ENCODE measurements around the gene TMEM37. TPM values are rescaled to one million over a fixed set of nuclear protein-coding genes. Genes with fewer than 3 reads are reported as not detected.
"Not testable (repeated sequence)": the region's sequence is repeated elsewhere in the genome, so short reads cannot be mapped to it uniquely, and the experiment has no call there.

The TMEM37 gene
- total RNA-seq, 1 donor from 2014 or later, result 2.3 TPM

DNA sequence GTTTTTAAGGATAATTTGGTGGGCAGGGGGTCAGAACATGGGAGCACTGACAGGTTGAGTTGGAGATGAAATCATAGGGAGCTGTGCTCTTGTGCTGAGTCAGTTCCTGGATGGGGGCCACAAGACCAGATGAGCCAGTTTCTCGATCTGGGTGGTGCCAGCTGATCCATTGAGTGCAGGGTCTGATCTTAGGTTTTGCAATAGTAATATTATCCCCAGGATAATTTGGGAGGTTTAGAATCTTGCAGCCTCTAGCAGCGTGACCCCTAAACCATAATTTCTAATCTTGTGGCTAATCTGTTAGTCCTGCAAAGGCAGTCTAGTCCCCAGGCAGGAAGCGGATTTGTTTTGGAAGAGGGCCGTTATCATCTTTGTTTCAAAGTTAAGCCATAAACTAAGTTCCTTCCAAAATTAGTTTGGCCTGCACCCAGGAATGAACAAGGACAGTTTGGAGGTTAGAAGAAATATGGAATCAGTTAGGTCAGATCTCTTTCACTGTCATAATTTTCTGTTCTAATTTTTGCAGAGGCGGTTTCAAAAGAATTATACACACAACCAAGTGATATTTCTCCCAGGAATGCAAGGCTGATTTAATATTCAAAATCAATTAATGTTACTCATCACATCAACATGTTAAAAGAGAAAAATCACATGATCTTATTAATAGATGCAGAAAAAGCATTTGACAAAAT is 41.9 kb upstream of the TMEM37 start:
- intact Hi-C loops (cut with DNase I), result no loop called here
- TF ChIP-seq, protein P1, sequence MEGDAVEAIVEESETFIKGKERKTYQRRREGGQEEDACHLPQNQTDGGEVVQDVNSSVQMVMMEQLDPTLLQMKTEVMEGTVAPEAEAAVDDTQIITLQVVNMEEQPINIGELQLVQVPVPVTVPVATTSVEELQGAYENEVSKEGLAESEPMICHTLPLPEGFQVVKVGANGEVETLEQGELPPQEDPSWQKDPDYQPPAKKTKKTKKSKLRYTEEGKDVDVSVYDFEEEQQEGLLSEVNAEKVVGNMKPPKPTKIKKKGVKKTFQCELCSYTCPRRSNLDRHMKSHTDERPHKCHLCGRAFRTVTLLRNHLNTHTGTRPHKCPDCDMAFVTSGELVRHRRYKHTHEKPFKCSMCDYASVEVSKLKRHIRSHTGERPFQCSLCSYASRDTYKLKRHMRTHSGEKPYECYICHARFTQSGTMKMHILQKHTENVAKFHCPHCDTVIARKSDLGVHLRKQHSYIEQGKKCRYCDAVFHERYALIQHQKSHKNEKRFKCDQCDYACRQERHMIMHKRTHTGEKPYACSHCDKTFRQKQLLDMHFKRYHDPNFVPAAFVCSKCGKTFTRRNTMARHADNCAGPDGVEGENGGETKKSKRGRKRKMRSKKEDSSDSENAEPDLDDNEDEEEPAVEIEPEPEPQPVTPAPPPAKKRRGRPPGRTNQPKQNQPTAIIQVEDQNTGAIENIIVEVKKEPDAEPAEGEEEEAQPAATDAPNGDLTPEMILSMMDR (IDR thresholded peaks at IDR 0.05), result no peak
- H3K27ac ChIP-seq, result no peak overlapping the region

DNA sequence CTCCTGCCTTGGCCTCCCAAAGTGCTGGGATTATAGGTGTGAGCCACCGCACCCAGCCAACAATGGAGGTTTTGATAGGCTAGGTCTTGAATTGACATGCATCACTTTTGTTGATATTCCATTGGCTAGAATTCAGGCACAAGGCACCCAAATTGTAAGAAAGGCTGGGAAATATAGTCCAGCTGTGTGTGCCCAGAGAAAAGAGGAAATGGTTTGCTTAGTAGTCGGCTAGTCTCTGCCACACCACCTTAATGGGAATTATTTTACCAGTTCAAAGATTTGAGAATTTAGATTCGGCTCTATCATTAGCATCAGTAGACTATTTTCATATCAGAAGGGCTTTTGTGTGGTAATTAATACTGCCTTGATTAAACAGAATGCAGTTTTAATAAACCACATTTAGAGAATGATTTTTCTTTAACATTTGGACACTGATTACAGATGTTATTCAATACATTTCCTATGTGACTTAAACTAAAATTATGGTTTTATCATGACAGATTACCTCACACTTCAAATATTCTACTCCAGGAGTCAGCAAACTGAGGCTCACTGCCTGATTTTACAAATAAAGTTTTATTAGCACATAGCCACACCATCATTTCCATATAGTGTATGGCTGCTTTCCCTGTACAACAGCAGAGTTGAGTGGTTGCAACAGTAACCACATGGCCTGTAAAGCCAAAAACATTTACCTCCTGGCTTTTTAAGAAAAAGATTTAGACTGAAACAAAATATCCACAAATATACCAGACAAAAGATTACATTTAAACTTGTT is 37.5 kb upstream of the TMEM37 start:
- no peak overlapping the region for H3K27ac ChIP-seq
- H3K27me3 ChIP-seq, result no peaks in the 10 kb centered on the region
- TF ChIP-seq, protein P1 (IDR thresholded peaks at IDR 0.05), result no peak
- no peaks in the 10 kb centered on the region for H3K9me3 ChIP-seq
- no peak overlapping the region for H3K4me3 ChIP-seq
- no peaks in the 10 kb centered on the region for H3K36me3 ChIP-seq
- no peaks in the 10 kb centered on the region for H3K4me1 ChIP-seq
- DNase-seq (ENCODE audit: low spot score in 2 of 2), result no peak
- intact Hi-C loops (cut with DNase I), result no loop called here

More for the DNA sequence above, 41.9 kb upstream of the TMEM37 start:
- no peaks in the 10 kb centered on the region for H3K27me3 ChIP-seq
- no peak for DNase-seq (ENCODE audit: low spot score in 2 of 2)
- H3K4me3 ChIP-seq, result no peak overlapping the region
- H3K9me3 ChIP-seq, result no peaks in the 10 kb centered on the region
- no peaks in the 10 kb centered on the region for H3K4me1 ChIP-seq
- H3K36me3 ChIP-seq, result no peaks in the 10 kb centered on the region

DNA sequence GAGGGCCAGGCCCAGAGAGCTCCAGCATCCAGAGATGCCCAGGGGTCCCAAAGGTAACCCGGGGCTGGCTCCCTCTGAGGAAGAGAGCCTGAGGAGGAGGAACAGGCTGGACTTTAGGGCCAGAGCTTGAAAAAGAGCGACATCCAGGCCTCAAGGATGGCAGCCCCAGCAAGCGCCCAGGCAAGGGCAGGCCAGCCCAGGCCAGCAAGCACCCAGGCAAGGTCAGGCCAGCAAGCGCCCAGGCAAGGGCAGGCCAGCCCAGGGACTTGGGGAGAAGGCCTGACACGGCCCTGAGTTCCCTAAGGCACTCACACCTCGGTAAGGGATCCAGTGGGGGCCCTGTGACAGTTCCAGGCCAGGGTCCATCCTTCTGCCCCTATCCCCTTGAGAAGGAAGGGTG is 34.5 kb upstream of the TMEM37 start:
- intact Hi-C loops (cut with DNase I), result no loop called here
- H3K4me3 ChIP-seq, result no peak overlapping the region
- no peaks in the 10 kb centered on the region for H3K4me1 ChIP-seq
- no peak overlapping the region for H3K27ac ChIP-seq
- H3K36me3 ChIP-seq, result no peaks in the 10 kb centered on the region
- no peaks in the 10 kb centered on the region for H3K9me3 ChIP-seq
- DNase-seq (ENCODE audit: low spot score in 2 of 2), result no peak
- TF ChIP-seq, protein P1 (IDR thresholded peaks at IDR 0.05), result no peak
- no peaks in the 10 kb centered on the region for H3K27me3 ChIP-seq

DNA sequence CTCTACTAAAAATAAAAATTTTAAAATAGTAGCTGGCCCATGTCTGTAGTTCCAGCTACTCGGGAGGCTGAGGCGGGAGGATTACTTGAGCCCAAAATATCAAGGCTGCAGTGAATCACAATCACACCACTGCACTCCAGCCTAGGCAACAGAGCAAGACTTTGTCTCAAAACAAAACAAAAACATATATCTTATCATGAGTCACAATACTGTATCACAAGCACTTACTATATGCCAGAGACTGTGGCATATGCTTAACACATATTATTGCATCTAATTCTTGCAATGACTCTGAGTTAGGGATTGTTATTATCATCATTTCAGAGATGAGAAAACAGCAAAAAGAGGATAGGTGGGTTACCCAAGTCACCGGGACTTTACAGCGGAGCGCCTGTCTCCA is 29.5 kb upstream of the TMEM37 start:
- H3K4me1 ChIP-seq, result no peaks in the 10 kb centered on the region
- H3K9me3 ChIP-seq, result no peaks in the 10 kb centered on the region
- no peaks in the 10 kb centered on the region for H3K27me3 ChIP-seq
- no peaks in the 10 kb centered on the region for H3K36me3 ChIP-seq
- TF ChIP-seq, protein P1 (IDR thresholded peaks at IDR 0.05), result no peak
- no peak overlapping the region for H3K27ac ChIP-seq
- intact Hi-C loops (cut with DNase I), result no loop called here
- H3K4me3 ChIP-seq, result no peak overlapping the region
- DNase-seq (ENCODE audit: low spot score in 2 of 2), result no peak

GRCh38 chr2:119402645-119403560 is 28.8 kb upstream of the TMEM37 start:
- Histone ChIP-seq H3K27me3 (no peaks in the 10 kb centered on the region), H3K9me3 (no peaks in the 10 kb centered on the region), H3K4me3 (no peak overlapping the region), H3K4me1 (no peaks in the 10 kb centered on the region), H3K36me3 (no peaks in the 10 kb centered on the region), H3K27ac (no peak overlapping the region)
- DNase-seq (ENCODE audit: low spot score in 2 of 2), result no peak
- intact Hi-C loops (cut with DNase I), result no loop called here
- TF ChIP-seq, protein P1 (IDR thresholded peaks at IDR 0.05), result no peak

- H3K4me1 ChIP-seq; H3K36me3 ChIP-seq; H3K4me3 ChIP-seq; H3K27ac ChIP-seq; H3K27me3 ChIP-seq; intact Hi-C loops (cut with DNase I); H3K9me3 ChIP-seq; DNase-seq (ENCODE audit: low spot score in 2 of 2): not testable (repeated sequence)
These were observed 28.0 kb upstream of the TMEM37 start for GRCh38 chr2:119403618-119404017.
